GM10248 (cell line): ENCODE measurements around the gene KRT6C.

Experiments
- CTCF ChIA-PET: fragments of 300-600 bp; sonication (Branson Sonifier 250); formaldehyde crosslinking; extraction: SDS; loops from one replicate; lab custom pipeline; 2021; ENCODE audit warnings: antibody characterized with exemption; lab: Yijun Ruan, JAX
- POLR2A ChIA-PET: fragments of 350-650 bp; sonication (Branson Sonifier 250); formaldehyde crosslinking; extraction: SDS; loops from one replicate; lab custom pipeline; 2020; ENCODE audit warnings: antibody characterized with exemption; lab: Yijun Ruan, JAX
- DNase-seq: peaks from one replicate; pipeline ENCODE4 v3.0.0; 2012; ENCODE audit errors: extremely low spot score
- CTCF ChIP-seq: IDR thresholded peaks from 2 replicates; pipeline ENCODE4 v1.5.1; 2012; ENCODE audit warnings: mild to moderate bottlenecking, low read depth; ENCODE audit errors: extremely low read depth, missing control alignments, control extremely low read depth

Gene KRT6C

GRCh38 chr12:52446367-52447045 is 27.1 kb downstream of the KRT6C start:
- no peak for DNase-seq
- no peak for TF ChIP-seq CTCF
- ChIA-PET CTCF (no interaction called here), POLR2A (no interaction called here)

GRCh38 chr12:52445876-52446275 is 27.7 kb downstream of the KRT6C start:
- POLR2A ChIA-PET = no interaction called here

GRCh38 chr12:52444647-52445595 is 28.7 kb downstream of the KRT6C start:
- POLR2A ChIA-PET = no interaction called here
- TF ChIP-seq CTCF = no peak
- DNase-seq = no peak
- CTCF ChIA-PET = no interaction called here

More at GRCh38 chr12:52445876-52446275, 27.7 kb downstream of the KRT6C start:
- no peak for DNase-seq
- CTCF ChIA-PET = no interaction called here
- TF ChIP-seq CTCF = no peak

GRCh38 chr12:52443966-52444365 is 29.6 kb downstream of the KRT6C start:
- no peak for DNase-seq
- TF ChIP-seq CTCF = no peak
- ChIA-PET CTCF (no interaction called here), POLR2A (no interaction called here)

- ChIA-PET POLR2A (no interaction called here), CTCF (interaction anchor here (1.0 kb wide), 1 partner anchor 13 kb away, joined by 3 read pairs; no protein-coding TSS in a partner anchor)
- no peak for TF ChIP-seq CTCF
- DNase-seq = no peak
Measured at GRCh38 chr12:52442600-52443061, 31.0 kb downstream of the KRT6C start.

DNA sequence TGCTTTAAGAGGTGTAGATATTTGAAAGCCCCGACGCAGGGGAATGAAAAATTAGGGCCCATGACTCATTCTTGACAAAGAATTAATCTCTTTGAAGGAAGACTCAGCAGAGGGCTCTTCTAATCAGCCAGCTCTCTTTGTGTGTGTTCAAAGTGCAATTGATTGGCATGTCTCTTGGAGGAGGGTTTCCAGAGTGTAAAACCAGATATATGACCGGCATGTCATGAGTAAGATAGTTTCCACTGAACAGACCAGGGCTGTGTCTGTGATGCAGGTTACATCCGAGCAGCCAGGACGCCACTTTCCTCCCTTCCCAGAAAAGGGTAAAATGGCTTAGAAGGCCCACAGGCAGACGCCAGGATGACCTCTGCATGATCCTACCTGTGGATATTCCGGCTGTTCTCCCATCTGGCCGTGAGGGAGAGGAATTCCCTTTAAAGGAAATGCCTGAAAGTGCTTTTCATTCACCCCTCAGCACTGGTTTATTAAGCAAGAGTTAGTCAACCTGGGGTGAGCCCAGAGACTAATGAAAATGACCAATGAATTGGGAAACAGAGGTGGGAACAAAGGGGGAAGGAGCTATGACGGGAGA is 32.2 kb downstream of the KRT6C start:
- DNase-seq = no peak
- TF ChIP-seq CTCF = no peak
- POLR2A ChIA-PET = no interaction called here
- CTCF ChIA-PET = interaction anchor here (1.0 kb wide), 1 partner anchor 10 kb away, joined by 3 read pairs; no protein-coding TSS in a partner anchor
